Ishikawa (cell line): ENCODE data around the gene RPTOR.
A peak's percentile ranks its signal among the peaks of the same experiment; 100 is the strongest.

ENCODE experiments used
- CEBPB ChIP-seq: IDR thresholded peaks from 2 replicates; pipeline ENCODE4 v1.6.1; 2012
- CREB1 ChIP-seq: IDR thresholded peaks from 2 replicates; pipeline ENCODE4 v1.6.1; 2012; ENCODE audit warnings: low read depth
- EGR1 ChIP-seq: IDR thresholded peaks from 2 replicates; pipeline ENCODE4 v1.6.1; 2012
- EP300 ChIP-seq: IDR thresholded peaks from 2 replicates; pipeline ENCODE4 v1.6.1; 2012; ENCODE audit warnings: borderline replicate concordance
- FOXM1 ChIP-seq: IDR thresholded peaks from 2 replicates; pipeline ENCODE4 v1.6.1; 2012; ENCODE audit warnings: low read depth, borderline replicate concordance
- MAX ChIP-seq: IDR thresholded peaks from 2 replicates; pipeline ENCODE4 v1.6.1; 2012
- NFIC ChIP-seq: IDR thresholded peaks from 2 replicates; pipeline ENCODE4 v1.6.1; 2012
- RAD21 ChIP-seq: IDR thresholded peaks from 2 replicates; pipeline ENCODE4 v1.6.1; 2012; ENCODE audit warnings: low read depth
- REST ChIP-seq: IDR thresholded peaks from 2 replicates; pipeline ENCODE4 v1.6.1; 2012; ENCODE audit warnings: low read depth, mild to moderate bottlenecking
- TAF1 ChIP-seq: IDR thresholded peaks from 2 replicates; pipeline ENCODE4 v1.6.1; 2012; ENCODE audit warnings: low read depth, mild to moderate bottlenecking
- TCF12 ChIP-seq: IDR thresholded peaks from 2 replicates; pipeline ENCODE4 v1.6.1; 2012; ENCODE audit warnings: low read depth
- TEAD4 ChIP-seq: IDR thresholded peaks from 2 replicates; pipeline ENCODE4 v1.6.1; 2012
- USF1 ChIP-seq: IDR thresholded peaks from 2 replicates; pipeline ENCODE4 v1.6.1; 2012
- YY1 ChIP-seq: IDR thresholded peaks from 2 replicates; pipeline ENCODE4 v1.6.1; 2012; ENCODE audit warnings: low read depth
- ZBTB7A ChIP-seq: IDR thresholded peaks from 2 replicates; pipeline ENCODE4 v1.6.1; 2012; ENCODE audit warnings: low read depth

The RPTOR gene

GRCh38 chr17:80758481-80759376 is 214.1 kb downstream of the RPTOR start:
- TF ChIP-seq CREB1 (no peak), TAF1 (no peak)

- TF ChIP-seq TEAD4 (no peak), TAF1 (no peak), RAD21 (no peak)
Observed at GRCh38 chr17:80759377-80759673, 214.7 kb downstream of the RPTOR start.

GRCh38 chr17:80760511-80760911 is 215.9 kb downstream of the RPTOR start:
- TF ChIP-seq FOXM1 = no peak
- TF ChIP-seq EP300 = no peak
- no peak for TF ChIP-seq CEBPB
- TF ChIP-seq RAD21 = no peak
- no peak for TF ChIP-seq TCF12
- no peak for TF ChIP-seq TEAD4
- no peak for TF ChIP-seq NFIC
- TF ChIP-seq TAF1 = no peak
- TF ChIP-seq REST = no peak
- no peak for TF ChIP-seq MAX
- no peak for TF ChIP-seq EGR1

- no peak for TF ChIP-seq REST
- peak; percentile 16; the same call in 1 of the 2 replicates for TF ChIP-seq TEAD4
Observed at GRCh38 chr17:80761110-80761871, 216.7 kb downstream of the RPTOR start.

GRCh38 chr17:80762076-80762475 is 217.4 kb downstream of the RPTOR start:
- TF ChIP-seq CREB1 = no peak
- TF ChIP-seq ZBTB7A = no peak
- TF ChIP-seq USF1 = no peak
- no peak for TF ChIP-seq MAX
- no peak for TF ChIP-seq YY1
- no peak for TF ChIP-seq EGR1
- TF ChIP-seq RAD21 = no peak
- TF ChIP-seq TCF12 = no peak
- no peak for TF ChIP-seq NFIC
- no peak for TF ChIP-seq CEBPB
- no peak for TF ChIP-seq REST
- no peak for TF ChIP-seq FOXM1
- no peak for TF ChIP-seq TAF1
